HL-60 (cell line): ENCODE measurements around the gene PTPN3.

Source experiments
- TF ChIP-seq, protein P1 (sequence below): IDR thresholded peaks from one replicate; pipeline ENCODE4 v1.5.1; 2011; ENCODE audit warnings: low read length, control low read depth, inconsistent platforms; ENCODE audit not compliant: insufficient read depth
- TF ChIP-seq, protein P2 (sequence below): IDR thresholded peaks from 2 replicates; pipeline ENCODE4 v1.6.1; 2012; ENCODE audit warnings: low read depth; ENCODE audit not compliant: insufficient replicate concordance

DNA sequence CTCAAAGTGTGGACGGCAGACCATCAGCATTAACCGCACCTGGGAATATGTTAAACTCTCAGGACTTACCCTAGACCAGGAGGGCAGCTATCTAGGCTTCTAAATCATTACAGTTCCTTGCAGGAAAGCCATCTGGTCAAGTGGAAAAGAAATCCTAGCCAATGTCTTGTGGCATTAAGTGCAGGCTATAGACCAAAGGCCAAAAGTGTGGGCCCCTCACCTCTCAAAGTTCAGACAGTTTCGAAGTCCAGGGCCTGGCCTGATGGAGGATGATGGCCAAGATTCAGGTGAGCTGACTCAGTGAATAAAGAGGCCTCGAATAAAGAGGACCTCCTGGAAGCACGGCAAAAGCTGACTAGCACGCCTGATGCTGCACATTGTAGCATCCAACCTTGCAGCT lies 24.0 kb upstream of the PTPN3 start:
- TF ChIP-seq, protein P1, sequence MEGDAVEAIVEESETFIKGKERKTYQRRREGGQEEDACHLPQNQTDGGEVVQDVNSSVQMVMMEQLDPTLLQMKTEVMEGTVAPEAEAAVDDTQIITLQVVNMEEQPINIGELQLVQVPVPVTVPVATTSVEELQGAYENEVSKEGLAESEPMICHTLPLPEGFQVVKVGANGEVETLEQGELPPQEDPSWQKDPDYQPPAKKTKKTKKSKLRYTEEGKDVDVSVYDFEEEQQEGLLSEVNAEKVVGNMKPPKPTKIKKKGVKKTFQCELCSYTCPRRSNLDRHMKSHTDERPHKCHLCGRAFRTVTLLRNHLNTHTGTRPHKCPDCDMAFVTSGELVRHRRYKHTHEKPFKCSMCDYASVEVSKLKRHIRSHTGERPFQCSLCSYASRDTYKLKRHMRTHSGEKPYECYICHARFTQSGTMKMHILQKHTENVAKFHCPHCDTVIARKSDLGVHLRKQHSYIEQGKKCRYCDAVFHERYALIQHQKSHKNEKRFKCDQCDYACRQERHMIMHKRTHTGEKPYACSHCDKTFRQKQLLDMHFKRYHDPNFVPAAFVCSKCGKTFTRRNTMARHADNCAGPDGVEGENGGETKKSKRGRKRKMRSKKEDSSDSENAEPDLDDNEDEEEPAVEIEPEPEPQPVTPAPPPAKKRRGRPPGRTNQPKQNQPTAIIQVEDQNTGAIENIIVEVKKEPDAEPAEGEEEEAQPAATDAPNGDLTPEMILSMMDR, result no peak
- TF ChIP-seq, protein P2, sequence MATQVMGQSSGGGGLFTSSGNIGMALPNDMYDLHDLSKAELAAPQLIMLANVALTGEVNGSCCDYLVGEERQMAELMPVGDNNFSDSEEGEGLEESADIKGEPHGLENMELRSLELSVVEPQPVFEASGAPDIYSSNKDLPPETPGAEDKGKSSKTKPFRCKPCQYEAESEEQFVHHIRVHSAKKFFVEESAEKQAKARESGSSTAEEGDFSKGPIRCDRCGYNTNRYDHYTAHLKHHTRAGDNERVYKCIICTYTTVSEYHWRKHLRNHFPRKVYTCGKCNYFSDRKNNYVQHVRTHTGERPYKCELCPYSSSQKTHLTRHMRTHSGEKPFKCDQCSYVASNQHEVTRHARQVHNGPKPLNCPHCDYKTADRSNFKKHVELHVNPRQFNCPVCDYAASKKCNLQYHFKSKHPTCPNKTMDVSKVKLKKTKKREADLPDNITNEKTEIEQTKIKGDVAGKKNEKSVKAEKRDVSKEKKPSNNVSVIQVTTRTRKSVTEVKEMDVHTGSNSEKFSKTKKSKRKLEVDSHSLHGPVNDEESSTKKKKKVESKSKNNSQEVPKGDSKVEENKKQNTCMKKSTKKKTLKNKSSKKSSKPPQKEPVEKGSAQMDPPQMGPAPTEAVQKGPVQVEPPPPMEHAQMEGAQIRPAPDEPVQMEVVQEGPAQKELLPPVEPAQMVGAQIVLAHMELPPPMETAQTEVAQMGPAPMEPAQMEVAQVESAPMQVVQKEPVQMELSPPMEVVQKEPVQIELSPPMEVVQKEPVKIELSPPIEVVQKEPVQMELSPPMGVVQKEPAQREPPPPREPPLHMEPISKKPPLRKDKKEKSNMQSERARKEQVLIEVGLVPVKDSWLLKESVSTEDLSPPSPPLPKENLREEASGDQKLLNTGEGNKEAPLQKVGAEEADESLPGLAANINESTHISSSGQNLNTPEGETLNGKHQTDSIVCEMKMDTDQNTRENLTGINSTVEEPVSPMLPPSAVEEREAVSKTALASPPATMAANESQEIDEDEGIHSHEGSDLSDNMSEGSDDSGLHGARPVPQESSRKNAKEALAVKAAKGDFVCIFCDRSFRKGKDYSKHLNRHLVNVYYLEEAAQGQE, result no peak
